GM18519 (cell line): ENCODE measurements around the gene CHRND.

Source experiments
- ATAC-seq: cut with Tn5 transposase; IDR thresholded peaks from one replicate; pipeline ENCODE4 v1.9.1; 2021; ENCODE audit warnings: mild to moderate bottlenecking, moderate library complexity; ENCODE audit not compliant: unreplicated experiment, low FRiP score

CHRND gene

GRCh38 chr2:232525791-232526371, at the start of gene CHRND:
Gene CHRND (plus strand): TSS chr2:232526160. CDS start chr2:232526216, 56 bp downstream.
- no peak for ATAC-seq

GRCh38 chr2:232476791-232477190, 49.2 kb upstream of the CHRND start:
- ATAC-seq: no peak

- ATAC-seq: no peak
These were observed 48.0 kb upstream of the CHRND start for GRCh38 chr2:232477751-232478510.

DNA sequence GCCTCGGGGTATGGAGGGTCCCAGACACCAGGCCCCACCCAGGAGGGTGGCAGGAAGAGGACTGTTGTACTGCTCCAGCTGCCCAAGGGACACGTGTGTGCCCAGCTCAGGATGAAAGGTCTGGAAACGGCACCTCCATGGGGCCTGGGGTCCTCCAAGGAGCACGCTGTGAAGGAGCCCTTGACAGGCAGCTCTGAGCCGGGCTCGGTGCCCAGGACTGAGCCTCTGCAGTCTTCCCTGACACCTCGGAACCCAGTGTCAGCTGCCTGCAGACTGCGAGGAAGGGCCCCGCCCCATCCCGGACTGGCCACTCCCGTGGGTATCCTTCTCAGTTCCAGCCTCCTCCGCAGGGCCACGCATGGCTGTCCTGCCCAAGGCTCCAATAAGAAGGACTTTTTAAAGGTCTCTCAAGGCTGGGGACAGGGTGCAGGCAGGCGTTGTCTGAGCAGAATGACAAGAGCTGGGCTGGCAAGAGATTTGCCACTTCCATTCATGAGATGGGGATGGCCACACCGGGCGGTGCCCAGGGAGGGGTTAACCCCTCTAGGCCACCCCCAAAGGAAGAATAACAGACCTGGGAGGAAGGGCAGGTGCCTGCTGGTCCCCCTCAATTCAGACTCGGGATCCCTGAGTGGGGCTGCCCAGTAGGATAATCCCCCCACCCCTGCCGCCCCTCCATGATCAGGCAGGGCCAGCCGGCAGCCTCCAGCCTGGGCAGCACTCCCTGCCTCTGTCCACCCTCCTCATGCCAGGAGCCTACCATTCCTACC, 47.2 kb upstream of the CHRND start:
- ATAC-seq: no peak

GRCh38 chr2:232479341-232480200, 46.4 kb upstream of the CHRND start:
- ATAC-seq: no peak

- ATAC-seq: no peak
These were observed 45.5 kb upstream of the CHRND start for GRCh38 chr2:232480201-232481190.

- ATAC-seq: no peak
These were observed 44.4 kb upstream of the CHRND start for GRCh38 chr2:232481322-232482140.

GRCh38 chr2:232482301-232483238, 43.4 kb upstream of the CHRND start:
- no peak for ATAC-seq

- ATAC-seq: no peak
These were observed 42.5 kb upstream of the CHRND start for GRCh38 chr2:232483311-232483922.

GRCh38 chr2:232483923-232484627, 41.9 kb upstream of the CHRND start:
- ATAC-seq: no peak

DNA sequence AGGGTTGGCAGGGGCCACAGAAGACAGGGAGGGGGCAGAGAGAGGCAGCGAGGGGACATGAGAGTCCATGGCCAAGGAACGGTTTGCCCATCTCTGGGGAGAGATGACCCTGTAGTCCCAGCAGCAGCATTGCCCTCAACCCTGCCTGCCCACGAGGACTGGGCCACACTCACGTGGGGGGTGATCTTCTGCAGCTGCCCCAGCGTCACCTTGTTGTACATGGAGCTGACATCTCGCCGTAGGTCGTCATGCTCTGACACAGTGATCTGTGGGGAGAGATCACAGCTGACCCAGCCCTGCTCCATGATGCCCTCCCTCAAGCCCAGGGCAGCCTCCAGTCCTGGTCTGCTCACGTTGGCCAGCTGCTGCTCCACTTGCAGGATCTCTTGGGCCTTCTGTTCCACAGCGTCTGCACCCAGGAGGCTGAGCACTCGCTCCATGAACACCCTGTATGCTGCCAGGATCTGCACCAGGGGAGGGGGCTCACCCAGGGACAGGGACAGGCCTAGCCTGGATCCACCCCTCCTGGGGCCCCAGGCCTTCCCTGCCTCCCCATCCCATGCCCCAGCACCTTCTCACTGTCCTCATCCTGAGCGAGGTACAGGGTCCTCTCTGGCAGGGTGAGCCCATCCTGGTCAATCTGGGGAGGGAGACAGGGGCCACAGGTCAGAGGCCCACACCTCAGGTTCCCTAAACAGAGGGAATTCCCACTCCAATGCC, 41.2 kb upstream of the CHRND start:
- ATAC-seq: no peak

- ATAC-seq: no peak
These were observed 40.6 kb upstream of the CHRND start for GRCh38 chr2:232485348-232485756.

GRCh38 chr2:232485757-232486557, 40.0 kb upstream of the CHRND start:
- ATAC-seq: no peak

DNA sequence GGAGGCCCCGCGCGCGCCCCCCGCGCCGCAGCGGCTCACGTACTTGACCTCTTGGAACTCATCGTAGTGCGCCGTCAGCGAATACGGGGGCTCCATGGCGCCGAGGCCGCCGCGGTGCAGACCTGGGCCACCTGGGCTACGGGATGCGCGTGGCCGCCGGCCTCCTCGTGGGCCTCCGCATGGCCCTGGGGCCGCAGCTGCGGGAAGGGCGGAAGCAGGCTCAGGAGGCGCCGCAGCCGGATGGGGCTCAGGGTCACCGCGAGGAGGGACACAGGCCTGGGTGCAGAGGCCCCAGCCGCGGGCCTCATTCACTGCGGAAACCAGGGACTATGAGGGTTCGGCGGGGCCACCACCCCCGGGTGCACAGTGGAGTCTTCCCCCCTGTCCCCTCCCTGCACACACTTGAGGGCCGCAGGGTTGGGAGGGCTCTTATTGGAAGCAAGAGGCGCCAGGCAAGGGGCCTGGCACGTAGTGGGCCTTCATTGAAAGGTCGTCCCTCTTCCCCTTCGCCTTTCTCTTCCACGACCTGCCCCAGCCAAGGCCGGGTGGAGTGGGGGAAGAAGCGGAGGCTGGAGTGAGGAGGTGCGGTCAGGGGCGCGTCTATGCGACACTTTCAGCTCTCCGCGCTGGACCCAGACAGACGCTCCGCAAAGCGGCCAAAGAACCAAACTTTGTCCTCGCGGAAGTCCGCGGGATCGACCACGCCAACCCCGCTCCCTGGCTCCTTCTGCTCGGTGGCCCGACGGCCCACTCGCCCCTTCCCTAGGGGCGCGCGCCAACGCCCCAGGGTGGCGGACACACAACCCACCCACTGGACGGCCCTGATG, 39.2 kb upstream of the CHRND start:
- ATAC-seq: no peak
